GM23338 (cell line): ENCODE results near the gene OGG1. TPM values are rescaled to one million over a fixed set of nuclear protein-coding genes. Genes with fewer than 3 reads are reported as not detected.

Experiments used
- ATAC-seq: fragments of 200-7000 bp; cut with Tn5 transposase; 3 replicates; pipeline ENCODE4 v1.9.1; 2020
- DNase-seq: peaks from one replicate; pipeline ENCODE4 v3.0.0-alpha.2; 2015; ENCODE audit warnings: low spot score
- H2AFZ ChIP-seq: fragments of 200-600 bp; sonication (generic); 2 replicates; pipeline ENCODE4 v1.8.0; 2016; ENCODE audit warnings: antibody characterized with exemption, mild to moderate bottlenecking, moderate library complexity
- H3F3A ChIP-seq: fragments of 200-600 bp; sonication (generic); replicated peaks from 2 replicates; pipeline ENCODE4 v1.8.0; 2017; ENCODE audit warnings: antibody characterized with exemption, mixed run types, low read depth
- H3K27ac ChIP-seq: fragments of 200-600 bp; sonication (generic); 2 replicates; pipeline ENCODE4 v1.6.1; 2016; ENCODE audit warnings: low read depth
- H3K27me3 ChIP-seq: fragments of 200-600 bp; sonication (generic); 2 replicates; pipeline ENCODE4 v1.8.0; 2016; ENCODE audit warnings: mild to moderate bottlenecking, mixed run types, moderate library complexity; ENCODE audit not compliant: insufficient read depth
- H3K36me3 ChIP-seq: fragments of 200-600 bp; sonication (generic); 2 replicates; pipeline ENCODE4 v1.8.0; 2016; ENCODE audit warnings: mild to moderate bottlenecking; ENCODE audit not compliant: insufficient read depth
- H3K4me1 ChIP-seq: fragments of 200-600 bp; sonication (generic); 2 replicates; pipeline ENCODE4 v1.8.0; 2016; ENCODE audit warnings: mild to moderate bottlenecking, moderate library complexity; ENCODE audit not compliant: insufficient read depth
- H3K4me2 ChIP-seq: fragments of 200-600 bp; sonication (generic); 2 replicates; pipeline ENCODE4 v1.7.1; 2017; ENCODE audit warnings: mixed run types
- H3K4me3 ChIP-seq: fragments of 200-600 bp; sonication (generic); 2 replicates; pipeline ENCODE4 v1.6.1; 2016; ENCODE audit warnings: mixed run types
- H3K79me2 ChIP-seq: fragments of 200-600 bp; sonication (generic); replicated peaks from 2 replicates; pipeline ENCODE4 v1.8.0; 2017; ENCODE audit warnings: mild to moderate bottlenecking; ENCODE audit not compliant: insufficient read depth
- H3K9me2 ChIP-seq: fragments of 200-600 bp; sonication (generic); 2 replicates; pipeline ENCODE4 v1.8.0; 2017; ENCODE audit not compliant: insufficient read depth
- H4K20me1 ChIP-seq: fragments of 200-600 bp; sonication (generic); replicated peaks from 2 replicates; pipeline ENCODE4 v1.8.0; 2017; ENCODE audit warnings: mild to moderate bottlenecking; ENCODE audit not compliant: insufficient read depth
- H3K27ac Mint-ChIP-seq: 2 replicates; pipeline ENCODE4 v1.8.0; 2020; ENCODE audit warnings: inconsistent platforms, mild to moderate bottlenecking, moderate library complexity, mixed read lengths
- H3K27me3 Mint-ChIP-seq: 3 replicates; pipeline ENCODE4 v1.8.0; 2022; ENCODE audit warnings: low read depth, mild to moderate bottlenecking, moderate library complexity, mixed read lengths, inconsistent platforms; ENCODE audit not compliant: insufficient read depth, poor library complexity
- H3K36me3 Mint-ChIP-seq: 3 replicates; pipeline ENCODE4 v1.8.0; 2021; ENCODE audit warnings: low read depth, mild to moderate bottlenecking, inconsistent platforms, moderate library complexity, mixed read lengths
- H3K4me1 Mint-ChIP-seq: 3 replicates; pipeline ENCODE4 v1.8.0; 2020; ENCODE audit warnings: mild to moderate bottlenecking, inconsistent platforms, mixed read lengths
- H3K4me3 Mint-ChIP-seq: 3 replicates; pipeline ENCODE4 v1.8.0; 2021; ENCODE audit warnings: moderate library complexity, mild to moderate bottlenecking, inconsistent platforms, mixed read lengths
- H3K9me3 Mint-ChIP-seq: 3 replicates; pipeline ENCODE4 v1.8.0; 2020; ENCODE audit warnings: moderate library complexity, mild to moderate bottlenecking, inconsistent platforms, mixed read lengths
- CREB1 ChIP-seq: fragments of 250-450 bp; sonication (Bioruptor Pico); IDR thresholded peaks from 2 replicates; pipeline ENCODE4 v1.5.0; 2020; ENCODE audit warnings: low read depth, mild to moderate bottlenecking, moderate library complexity
- ETS1 ChIP-seq: IDR thresholded peaks from 2 replicates; pipeline ENCODE4 v1.6.1; 2016; ENCODE audit warnings: antibody characterized with exemption
- polyA plus RNA-seq: library from polyadenylated mRNA; unstranded; fragments of >200 nt; fragmentation: Nextera tagmentation; extraction: Ambion mirVana; gene quantifications from 2 replicates; pipeline ENCODE4 v1.2.1, GENCODE V29; 2016
- total RNA-seq: library from RNA; depleted of rRNA; stranded (reverse); fragments of >200 nt; shearing (Covaris generic); gene quantifications from 2 replicates; pipeline ENCODE4 v1.2.3, GENCODE V29; 2014
- TF ChIP-seq, protein P1 (sequence below): fragments of 250-450 bp; sonication (Bioruptor Pico); IDR thresholded peaks from 2 replicates; pipeline ENCODE4 v1.5.0; 2020; ENCODE audit warnings: mild to moderate bottlenecking, moderate library complexity
- TF ChIP-seq, protein P2 (sequence below), 2 experiments: fragments of 200-600 bp in 1 of 2; sonication (generic) in 1 of 2; conservative IDR thresholded peaks; 2 replicates each; pipeline versions ENCODE4 v1.5.1 to v1.6.1; 2016 to 2017; ENCODE audit warnings: antibody characterized with exemption in 2 of 2, low read depth in 2 of 2, mild to moderate bottlenecking in 2 of 2, moderate library complexity in 1 of 2

Gene OGG1
- total and polyA plus RNA-seq, 2 experiments from 2014 or later = 20.6 to 27.6 TPM

GRCh38 chr3:9725775-9726515 is 23.8 kb upstream of the OGG1 start (continued):
- TF ChIP-seq, protein P1, sequence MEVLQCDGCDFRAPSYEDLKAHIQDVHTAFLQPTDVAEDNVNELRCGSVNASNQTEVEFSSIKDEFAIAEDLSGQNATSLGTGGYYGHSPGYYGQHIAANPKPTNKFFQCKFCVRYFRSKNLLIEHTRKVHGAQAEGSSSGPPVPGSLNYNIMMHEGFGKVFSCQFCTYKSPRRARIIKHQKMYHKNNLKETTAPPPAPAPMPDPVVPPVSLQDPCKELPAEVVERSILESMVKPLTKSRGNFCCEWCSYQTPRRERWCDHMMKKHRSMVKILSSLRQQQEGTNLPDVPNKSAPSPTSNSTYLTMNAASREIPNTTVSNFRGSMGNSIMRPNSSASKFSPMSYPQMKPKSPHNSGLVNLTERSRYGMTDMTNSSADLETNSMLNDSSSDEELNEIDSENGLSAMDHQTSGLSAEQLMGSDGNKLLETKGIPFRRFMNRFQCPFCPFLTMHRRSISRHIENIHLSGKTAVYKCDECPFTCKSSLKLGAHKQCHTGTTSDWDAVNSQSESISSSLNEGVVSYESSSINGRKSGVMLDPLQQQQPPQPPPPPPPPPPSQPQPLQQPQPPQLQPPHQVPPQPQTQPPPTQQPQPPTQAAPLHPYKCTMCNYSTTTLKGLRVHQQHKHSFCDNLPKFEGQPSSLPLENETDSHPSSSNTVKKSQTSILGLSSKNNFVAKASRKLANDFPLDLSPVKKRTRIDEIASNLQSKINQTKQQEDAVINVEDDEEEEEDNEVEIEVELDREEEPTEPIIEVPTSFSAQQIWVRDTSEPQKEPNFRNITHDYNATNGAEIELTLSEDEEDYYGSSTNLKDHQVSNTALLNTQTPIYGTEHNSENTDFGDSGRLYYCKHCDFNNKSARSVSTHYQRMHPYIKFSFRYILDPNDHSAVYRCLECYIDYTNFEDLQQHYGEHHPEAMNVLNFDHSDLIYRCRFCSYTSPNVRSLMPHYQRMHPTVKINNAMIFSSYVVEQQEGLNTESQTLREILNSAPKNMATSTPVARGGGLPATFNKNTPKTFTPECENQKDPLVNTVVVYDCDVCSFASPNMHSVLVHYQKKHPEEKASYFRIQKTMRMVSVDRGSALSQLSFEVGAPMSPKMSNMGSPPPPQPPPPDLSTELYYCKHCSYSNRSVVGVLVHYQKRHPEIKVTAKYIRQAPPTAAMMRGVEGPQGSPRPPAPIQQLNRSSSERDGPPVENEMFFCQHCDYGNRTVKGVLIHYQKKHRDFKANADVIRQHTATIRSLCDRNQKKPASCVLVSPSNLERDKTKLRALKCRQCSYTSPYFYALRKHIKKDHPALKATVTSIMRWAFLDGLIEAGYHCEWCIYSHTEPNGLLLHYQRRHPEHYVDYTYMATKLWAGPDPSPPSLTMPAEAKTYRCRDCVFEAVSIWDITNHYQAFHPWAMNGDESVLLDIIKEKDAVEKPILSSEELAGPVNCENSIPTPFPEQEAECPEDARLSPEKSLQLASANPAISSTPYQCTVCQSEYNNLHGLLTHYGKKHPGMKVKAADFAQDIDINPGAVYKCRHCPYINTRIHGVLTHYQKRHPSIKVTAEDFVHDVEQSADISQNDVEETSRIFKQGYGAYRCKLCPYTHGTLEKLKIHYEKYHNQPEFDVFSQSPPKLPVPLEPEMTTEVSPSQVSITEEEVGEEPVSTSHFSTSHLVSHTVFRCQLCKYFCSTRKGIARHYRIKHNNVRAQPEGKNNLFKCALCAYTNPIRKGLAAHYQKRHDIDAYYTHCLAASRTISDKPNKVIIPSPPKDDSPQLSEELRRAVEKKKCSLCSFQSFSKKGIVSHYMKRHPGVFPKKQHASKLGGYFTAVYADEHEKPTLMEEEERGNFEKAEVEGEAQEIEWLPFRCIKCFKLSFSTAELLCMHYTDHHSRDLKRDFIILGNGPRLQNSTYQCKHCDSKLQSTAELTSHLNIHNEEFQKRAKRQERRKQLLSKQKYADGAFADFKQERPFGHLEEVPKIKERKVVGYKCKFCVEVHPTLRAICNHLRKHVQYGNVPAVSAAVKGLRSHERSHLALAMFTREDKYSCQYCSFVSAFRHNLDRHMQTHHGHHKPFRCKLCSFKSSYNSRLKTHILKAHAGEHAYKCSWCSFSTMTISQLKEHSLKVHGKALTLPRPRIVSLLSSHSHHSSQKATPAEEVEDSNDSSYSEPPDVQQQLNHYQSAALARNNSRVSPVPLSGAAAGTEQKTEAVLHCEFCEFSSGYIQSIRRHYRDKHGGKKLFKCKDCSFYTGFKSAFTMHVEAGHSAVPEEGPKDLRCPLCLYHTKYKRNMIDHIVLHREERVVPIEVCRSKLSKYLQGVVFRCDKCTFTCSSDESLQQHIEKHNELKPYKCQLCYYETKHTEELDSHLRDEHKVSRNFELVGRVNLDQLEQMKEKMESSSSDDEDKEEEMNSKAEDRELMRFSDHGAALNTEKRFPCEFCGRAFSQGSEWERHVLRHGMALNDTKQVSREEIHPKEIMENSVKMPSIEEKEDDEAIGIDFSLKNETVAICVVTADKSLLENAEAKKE = no peak

GRCh38 chr3:9727041-9727595 is 22.6 kb upstream of the OGG1 start:
- Histone ChIP-seq H3K27me3 (no peaks in the 10 kb centered on the region), H3K9me2 (no peaks in the 10 kb centered on the region), H3K4me2 (peak overlapping the region; percentile 70), H4K20me1 (no peaks in the 10 kb centered on the region), H3F3A (0 out of 2 replicates have a peak, but pooled peaks cover 8% of the 10 kb centered on the region), H3K27ac (no peak overlapping the region), H3K4me3 (peak overlapping the region; percentile 45), H3K36me3 (no peaks in the 10 kb centered on the region), H3K4me1 (peaks cover 7% of the 10 kb centered on the region), H2AFZ (peak overlapping the region; percentile 48; the same call in 1 of the 2 replicates), H3K79me2 (peaks cover 4% of the 10 kb centered on the region)
- Mint-ChIP-seq H3K36me3 (no peaks in the 10 kb centered on the region; the same call in 2 of the 3 replicates), H3K27ac (peak overlapping the region; percentile 52; the same call in 1 of the 2 replicates), H3K4me3 (peak overlapping the region; percentile 68), H3K9me3 (no peaks in the 10 kb centered on the region), H3K27me3 (peaks cover 6% of the 10 kb centered on the region), H3K4me1 (peaks cover 26% of the 10 kb centered on the region)
- TF ChIP-seq ETS1 = no peak
- TF ChIP-seq, protein P2, sequence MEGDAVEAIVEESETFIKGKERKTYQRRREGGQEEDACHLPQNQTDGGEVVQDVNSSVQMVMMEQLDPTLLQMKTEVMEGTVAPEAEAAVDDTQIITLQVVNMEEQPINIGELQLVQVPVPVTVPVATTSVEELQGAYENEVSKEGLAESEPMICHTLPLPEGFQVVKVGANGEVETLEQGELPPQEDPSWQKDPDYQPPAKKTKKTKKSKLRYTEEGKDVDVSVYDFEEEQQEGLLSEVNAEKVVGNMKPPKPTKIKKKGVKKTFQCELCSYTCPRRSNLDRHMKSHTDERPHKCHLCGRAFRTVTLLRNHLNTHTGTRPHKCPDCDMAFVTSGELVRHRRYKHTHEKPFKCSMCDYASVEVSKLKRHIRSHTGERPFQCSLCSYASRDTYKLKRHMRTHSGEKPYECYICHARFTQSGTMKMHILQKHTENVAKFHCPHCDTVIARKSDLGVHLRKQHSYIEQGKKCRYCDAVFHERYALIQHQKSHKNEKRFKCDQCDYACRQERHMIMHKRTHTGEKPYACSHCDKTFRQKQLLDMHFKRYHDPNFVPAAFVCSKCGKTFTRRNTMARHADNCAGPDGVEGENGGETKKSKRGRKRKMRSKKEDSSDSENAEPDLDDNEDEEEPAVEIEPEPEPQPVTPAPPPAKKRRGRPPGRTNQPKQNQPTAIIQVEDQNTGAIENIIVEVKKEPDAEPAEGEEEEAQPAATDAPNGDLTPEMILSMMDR (conservative IDR thresholded peaks at IDR 0.05; ENCODE audit: low read depth in 2 of 2) = peak; percentile 93
- peak; percentile 82 for TF ChIP-seq CREB1 (CRISPR knock-in tag)
- ATAC-seq (peak; percentile 63), DNase-seq (peak; percentile 93)
